ENCODE results near the gene MEIG1. TPM values are rescaled to one million over a fixed set of nuclear protein-coding genes. Genes with fewer than 3 reads are reported as not detected.

MEIG1 gene, protein sequence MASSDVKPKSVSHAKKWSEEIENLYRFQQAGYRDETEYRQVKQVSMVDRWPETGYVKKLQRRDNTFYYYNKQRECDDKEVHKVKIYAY
- total RNA-seq = 0.43 TPM in 1 of 2 replicates, not detected in the other

DNA sequence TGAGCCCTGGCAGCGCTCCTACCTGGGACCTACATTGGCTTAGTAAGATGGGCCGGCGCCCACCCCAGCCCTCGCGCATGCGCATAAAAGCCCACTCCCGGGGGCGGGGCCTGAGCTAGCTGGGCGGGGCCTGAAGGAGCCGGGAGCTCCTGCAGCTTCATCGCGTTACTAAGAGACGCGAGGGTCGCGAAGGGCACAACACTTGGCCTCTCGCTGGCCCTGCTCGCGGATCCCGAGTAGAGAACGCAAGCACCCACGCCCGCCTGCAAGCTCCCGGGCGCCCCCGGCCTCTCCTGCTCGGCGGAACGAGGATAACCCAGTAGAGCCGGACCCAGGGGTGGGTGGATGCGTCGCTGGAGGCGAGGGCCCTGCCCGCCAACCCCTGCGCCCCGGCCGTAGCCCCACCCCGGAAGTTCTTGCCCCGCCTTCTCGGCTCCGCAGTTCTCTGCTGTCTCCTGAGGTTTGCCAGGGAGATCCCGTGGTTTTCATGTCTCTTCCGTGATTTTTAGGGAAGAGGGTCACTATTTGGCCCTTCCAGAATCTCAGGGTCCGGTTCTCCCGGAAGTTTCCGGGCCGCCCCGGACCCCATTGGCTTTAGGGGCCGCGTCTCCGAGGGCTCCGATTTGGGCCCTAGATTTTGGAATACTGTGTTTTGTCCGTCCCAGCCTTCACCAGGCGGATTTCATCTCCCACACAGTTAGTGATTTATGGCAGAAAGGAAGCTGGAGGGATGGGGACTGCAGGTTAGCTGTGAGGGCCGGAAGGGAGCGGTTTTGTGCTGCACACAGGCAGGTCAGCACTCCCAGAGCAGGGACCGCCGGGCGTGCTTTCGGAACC is at the start of gene MEIG1:
Gene MEIG1, plus strand, starts transcription at position 168 of the 837 bp plus-strand sequence. CDS start 7,081 bp downstream, outside the sequence.

DNA sequence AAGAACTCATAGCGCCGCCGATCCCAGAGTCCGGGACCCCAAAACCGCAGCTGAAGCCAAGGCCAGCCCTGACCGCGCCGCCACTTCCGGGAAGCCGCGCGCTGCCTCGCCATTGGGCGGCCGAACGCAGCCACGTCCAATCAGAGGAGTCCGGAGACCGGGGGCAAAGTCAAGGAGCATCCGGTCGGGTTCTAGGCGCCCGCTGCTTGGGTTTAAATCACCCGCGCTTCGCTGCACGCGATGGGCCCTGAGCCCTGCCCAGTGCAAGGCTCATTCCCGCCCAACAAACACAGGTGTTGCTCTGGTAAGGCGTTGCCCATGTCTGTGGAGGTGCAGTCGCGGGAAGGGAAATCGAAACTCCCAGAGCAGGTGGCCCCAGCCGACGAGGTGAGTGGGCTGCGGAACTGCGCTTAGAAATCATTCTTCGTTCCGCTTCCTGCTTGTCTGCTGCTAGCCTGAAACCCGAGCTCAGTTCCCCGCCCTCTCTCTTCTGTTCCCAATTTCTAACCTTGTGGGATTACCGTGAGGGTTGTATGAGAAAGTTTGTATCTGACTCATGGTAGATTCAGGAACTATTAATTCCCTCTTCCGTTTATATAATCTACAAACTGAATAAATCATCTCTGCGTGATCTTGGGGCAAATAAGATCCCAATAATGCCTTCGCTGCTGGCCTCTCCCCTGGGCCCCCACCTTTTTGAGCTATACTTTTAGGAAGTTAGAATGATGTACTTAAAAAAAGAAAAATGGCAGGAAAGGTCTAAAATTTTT is 5.0 kb upstream of the MEIG1 start, which contains the start of gene DCLRE1C:
Gene DCLRE1C, minus strand, starts transcription at position 96 of the 770 bp plus-strand sequence. Its CDS starts 86 bp downstream, at position 10.

Other genes starting within 250 kb of the MEIG1 start
- gene FAM107B, start 184.5 kb upstream of the MEIG1 start, total RNA-seq = 18.5 and 29.3 TPM in 2 replicates
- gene CDNF, start 121.4 kb upstream of the MEIG1 start, total RNA-seq = 1.2 and 1.4 TPM in 2 replicates
- 9.2 and 10.2 TPM in 2 replicates for gene HSPA14, start 121.1 kb upstream of the MEIG1 start, total RNA-seq
- 26.4 and 34.2 TPM in 2 replicates for gene MSANTD7, start 121.1 kb upstream of the MEIG1 start, total RNA-seq
- gene SUV39H2, start 80.5 kb upstream of the MEIG1 start, total RNA-seq = 8.2 and 12.9 TPM in 2 replicates
- 8.2 and 31.7 TPM in 2 replicates for gene DCLRE1C, start 5.3 kb upstream of the MEIG1 start, total RNA-seq
- 5.0 and 15.0 TPM in 2 replicates for gene OLAH, start 84.6 kb downstream of the MEIG1 start, total RNA-seq
- gene ACBD7, start 129.4 kb downstream of the MEIG1 start, total RNA-seq = under 0.01 and 0.07 TPM in 2 replicates
- 22.9 and 25.2 TPM in 2 replicates for gene RPP38, start 138.0 kb downstream of the MEIG1 start, total RNA-seq
- 11.6 and 13.8 TPM in 2 replicates for gene NMT2, start 209.3 kb downstream of the MEIG1 start, total RNA-seq

All from nasal cavity respiratory epithelium epithelial cell of viscerocranial mucosa (primary cell).